HepG2 (cell line): Measurements from ENCODE around the gene THEMIS. TPM values are rescaled to one million over a fixed set of nuclear protein-coding genes. Genes with fewer than 3 reads are reported as not detected.

Source experiments
- ATAC-seq: fragments of 200-7000 bp; cut with Tn5 transposase; 3 replicates; pipeline ENCODE4 v1.9.1; 2020; ENCODE audit warnings: mild to moderate bottlenecking, moderate library complexity
- BruUV-seq: library from RNA; stranded (reverse); fragments of 400-500 nt; replicated peaks from 2 replicates; lab custom pipeline; 2021; lab: Mats Ljungman, UMichigan
- CTCF ChIA-PET: fragments of 300-600 bp; formaldehyde crosslinking; extraction: SDS; loops from one replicate; lab custom pipeline; 2021; ENCODE audit warnings: low total read pairs, inconsistent platforms, low intra/inter-chr PET ratio; lab: Yijun Ruan, JAX
- POLR2A ChIA-PET: fragments of 350-600 bp; sonication (Branson Sonifier 250); formaldehyde crosslinking; loops from one replicate; lab custom pipeline; 2020; ENCODE audit warnings: antibody characterized with exemption, inconsistent platforms; lab: Yijun Ruan, JAX
- DNase-seq: peaks from one replicate; pipeline ENCODE4 v3.0.0-alpha.2; 2015; ENCODE audit warnings: low spot score
- FAIRE-seq: peaks from 3 replicates; lab custom pipeline; 2011; peaks lifted over from hg19 to GRCh38; lab: Jason Lieb, UNC
- H2AFZ ChIP-seq: one replicate; pipeline ENCODE4 v1.6.1; 2011; ENCODE audit warnings: low read length, inconsistent platforms
- H3K27ac ChIP-seq: fragments of 300-600 bp; 3 replicates; pipeline ENCODE4 v1.8.0; 2011; ENCODE audit warnings: mixed run types, mild to moderate bottlenecking, mixed read lengths, low read length, inconsistent platforms; ENCODE audit not compliant: insufficient read depth; ENCODE audit errors: extremely low read length
- H3K27me3 ChIP-seq, 2 experiments: fragments of 200-600 bp in 1 of 2; 2 replicates in 1 of 2; 3 replicates in 1 of 2; pipeline versions ENCODE4 v1.6.0 to v1.8.0; 2011; ENCODE audit warnings: low read length in 2 of 2, mild to moderate bottlenecking in 2 of 2, moderate library complexity in 2 of 2, inconsistent platforms in 1 of 2; ENCODE audit not compliant: insufficient read depth in 2 of 2, control insufficient read depth in 1 of 2
- H3K36me3 ChIP-seq, 2 experiments: fragments of 200-600 bp in 1 of 2; replicated peaks in 1 of 2; 2 replicates in 1 of 2; 3 replicates in 1 of 2; pipeline versions ENCODE4 v1.5.1 to v1.8.0; 2011; ENCODE audit warnings: low read length in 2 of 2, inconsistent platforms in 1 of 2; ENCODE audit not compliant: insufficient read depth in 2 of 2, control insufficient read depth in 1 of 2
- H3K4me1 ChIP-seq: 2 replicates; pipeline ENCODE4 v1.5.1; 2012; ENCODE audit warnings: low read length, inconsistent platforms; ENCODE audit not compliant: insufficient read depth
- H3K4me2 ChIP-seq: 2 replicates; pipeline ENCODE4 v1.6.0; 2011; ENCODE audit warnings: low read depth, low read length, inconsistent platforms
- H3K4me3 ChIP-seq, 3 experiments: fragments of 200-600 bp in 1 of 3; sonication (generic), shearing (Covaris generic) in 1 of 3; replicated peaks in 1 of 3; 2 replicates each; pipeline ENCODE4 v1.5.1; 2011 to 2016; ENCODE audit warnings: low read length in 3 of 3, inconsistent platforms in 2 of 3, low read depth in 2 of 3, mild to moderate bottlenecking in 2 of 3, control low read depth in 1 of 3, mixed read lengths in 1 of 3; ENCODE audit not compliant: insufficient read depth in 1 of 3
- H3K79me2 ChIP-seq: one replicate; pipeline ENCODE4 v1.6.1; 2011; ENCODE audit warnings: low read length, inconsistent platforms; ENCODE audit not compliant: insufficient read depth
- H3K9ac ChIP-seq: 2 replicates; pipeline ENCODE4 v1.6.0; 2011; ENCODE audit warnings: mild to moderate bottlenecking, low read depth, low read length, inconsistent platforms; ENCODE audit not compliant: insufficient read depth
- H3K9me3 ChIP-seq: 2 replicates; pipeline ENCODE4 v1.5.1; 2012; ENCODE audit warnings: mild to moderate bottlenecking, low read length
- H4K20me1 ChIP-seq: 2 replicates; pipeline ENCODE4 v1.6.0; 2011; ENCODE audit warnings: inconsistent platforms, mild to moderate bottlenecking, low read length, moderate library complexity; ENCODE audit not compliant: insufficient read depth
- CEBPG ChIP-seq: IDR thresholded peaks from 2 replicates; pipeline ENCODE4 v1.6.1; 2016
- CTCF ChIP-seq: sonication (generic); formaldehyde crosslinking; IDR thresholded peaks from 2 replicates; pipeline ENCODE4 v1.5.0; 2020; ENCODE audit warnings: mild to moderate bottlenecking, missing genetic modification reagents, moderate library complexity
- HNF4A ChIP-seq: sonication (generic); formaldehyde crosslinking; IDR thresholded peaks from 2 replicates; pipeline ENCODE4 v1.4.0; 2020; ENCODE audit warnings: missing genetic modification reagents
- LBX2 ChIP-seq: sonication (generic); formaldehyde crosslinking; IDR thresholded peaks from 2 replicates; pipeline ENCODE4 v1.5.0; 2020; ENCODE audit warnings: missing genetic modification reagents, mild to moderate bottlenecking, borderline replicate concordance
- LRRFIP1 ChIP-seq: sonication (generic); formaldehyde crosslinking; conservative IDR thresholded peaks from 2 replicates; pipeline ENCODE4 v1.4.0; 2020; ENCODE audit warnings: missing genetic modification reagents
- ZBTB40 ChIP-seq, 2 experiments: fragments of 450-650 bp in 1 of 2; sonication (generic) in 1 of 2; formaldehyde crosslinking in 1 of 2; IDR thresholded peaks; 2 replicates each; pipeline versions ENCODE4 v1.6.1 to v1.8.0; 2016 to 2022; ENCODE audit warnings: antibody characterized with exemption in 1 of 2, mild to moderate bottlenecking in 1 of 2, missing genetic modification reagents in 1 of 2
- ZNF207 ChIP-seq: fragments of 450-650 bp; IDR thresholded peaks from 2 replicates; pipeline ENCODE4 v1.6.1; 2016; ENCODE audit warnings: antibody characterized with exemption, borderline replicate concordance
- ZSCAN12 ChIP-seq: sonication (generic); formaldehyde crosslinking; IDR thresholded peaks from 2 replicates; pipeline ENCODE4 v1.9.0; 2021; ENCODE audit warnings: mild to moderate bottlenecking, missing genetic modification reagents
- WGBS: methylation state at CpG from one replicate; pipeline ENCODE4 v1.1.6; 2017; ENCODE audit warnings: low lambda C conversion rate; 5-methylcytosine and 5-hydroxymethylcytosine counted together
- in situ Hi-C: cut with HindIII; loops from 2 replicates; pipeline ENCODE4 v1.10.0; 2017; ENCODE audit warnings: low pct_unique_long_range_greater_than_20kb; ENCODE audit not compliant: extremely low pct_ligation_motif_present
- intact Hi-C: fragments of 100-400 bp; cut with micrococcal nuclease; formaldehyde crosslinking; loops from one replicate; pipeline ENCODE4 v1.10.0; 2022; ENCODE audit not compliant: unreplicated experiment
- polyA plus RNA-seq, 8 experiments: library from polyadenylated mRNA; depleted of rRNA in 3 of 8; stranded (reverse) in 7 of 8; unstranded in 1 of 8; fragments of >200 nt; fragmentation: Illumina TruSeq in 4 of 8; extraction: Trizol in 4 of 8; gene quantifications; 2 replicates each; pipeline versions ENCODE4 v1.2.1 to v1.2.3, GENCODE V29; 2011 to 2016; ENCODE audit warnings: low read depth in 4 of 8, missing spikeins in 1 of 8, mixed read lengths in 1 of 8; ENCODE audit not compliant: insufficient read depth in 1 of 8
- total RNA-seq, 5 experiments: library from RNA; depleted of rRNA; stranded (reverse); fragments of >200 nt; fragmentation: Illumina TruSeq; extraction: Trizol; gene quantifications; 2 replicates each; pipeline ENCODE4 v1.2.3, GENCODE V29; 2016; ENCODE audit warnings: low read depth in 1 of 5

Gene THEMIS
- total and polyA plus RNA-seq, 2 of the 13 experiments (the other 11 are each of a cell fraction or from before 2014, with no cell fraction given): not detected

GRCh38 chr6:127854009-127854408 is 46.8 kb downstream of the THEMIS start:
- CTCF ChIA-PET: interaction anchor here (1.2 kb wide), 1 partner anchor 877 kb away, joined by 4 read pairs; no protein-coding TSS in a partner anchor
- Histone ChIP-seq H3K9me3 (no peaks in the 10 kb centered on the region), H3K4me3 (no peak overlapping the region), H4K20me1 (no peaks in the 10 kb centered on the region), H3K27ac (no peak overlapping the region), H2AFZ (no peak overlapping the region), H3K27me3 (no peaks in the 10 kb centered on the region), H3K79me2 (no peaks in the 10 kb centered on the region), H3K9ac (no peak overlapping the region), H3K36me3 (no peaks in the 10 kb centered on the region), H3K4me2 (no peak overlapping the region), H3K4me1 (no peaks in the 10 kb centered on the region)
- WGBS: 15% methylated on average over 1 of the region's 1 CpG
- DNase-seq: no peak
- in situ Hi-C loops (loop anchor here (10.0 kb wide), 2 partner anchors 471 to 871 kb away; no protein-coding TSS in a partner anchor), intact Hi-C loops (loop anchor here (10.0 kb wide), 3 partner anchors 471 to 1401 kb away; partner anchors contain the start of gene PTPRK)
- no peak for FAIRE-seq
- BruUV-seq: no TSS peak
- ATAC-seq: no peak
- POLR2A ChIA-PET: no interaction called here
- TF ChIP-seq HNF4A: no peak
- TF ChIP-seq CTCF: peak; percentile 37
- peak; percentile 86 for TF ChIP-seq ZBTB40 (IDR thresholded peaks at IDR 0.05)
- peak; percentile 99 for TF ChIP-seq ZBTB40 (CRISPR knock-in tag; IDR thresholded peaks at IDR 0.05)
- TF ChIP-seq ZSCAN12 (CRISPR knock-in tag): no peak
- TF ChIP-seq LBX2: no peak
- no peak for TF ChIP-seq LRRFIP1 (CRISPR knock-in tag)
- no peak for TF ChIP-seq CEBPG (CRISPR knock-in tag)
- TF ChIP-seq ZNF207: no peak
